Keratinocyte (primary cell): ENCODE data around the gene CREG1.

Experiments used
- CTCF ChIP-seq, 3 experiments: IDR thresholded peaks in 1 of 3; conservative IDR thresholded peaks in 1 of 3; optimal IDR thresholded peaks in 1 of 3; 2 replicates in 2 of 3; 3 replicates in 1 of 3; pipeline versions ENCODE3 to v1.5.1; 2011; ENCODE audit warnings: low read length in 3 of 3, mild to moderate bottlenecking in 3 of 3, moderate library complexity in 2 of 3, control low read depth in 1 of 3, inconsistent platforms in 1 of 3; ENCODE audit not compliant: insufficient read depth in 2 of 3; ENCODE audit errors: extremely low read depth in 1 of 3
- EZH2 ChIP-seq: IDR thresholded peaks from one replicate; pipeline ENCODE4 v1.6.1; 2012; ENCODE audit warnings: inconsistent platforms, mild to moderate bottlenecking, low read length, moderate library complexity

GRCh38 chr1:167529829-167530474 is 23.6 kb downstream of the CREG1 start:
- no peak for TF ChIP-seq CTCF (optimal IDR thresholded peaks at IDR 0.05 in 1 of 3, IDR thresholded peaks at IDR 0.05 in 1 of 3, conservative IDR thresholded peaks at IDR 0.05 in 1 of 3; ENCODE audit: extremely low read depth in 1 of 3, insufficient read depth in 2 of 3, low read length in 3 of 3)
- TF ChIP-seq EZH2 = no peak
